Mucosa of rectum (tissue), 2 donors: ENCODE results near the gene CST8.
"Not testable (repeated sequence)": the region's sequence is repeated elsewhere in the genome, so short reads cannot be mapped to it uniquely, and the experiment has no call there.

Experiments
- H3K27ac ChIP-seq, 2 donors: one replicate each; pipeline ENCODE4 v1.7.0; 2013; ENCODE audit warnings: inconsistent platforms in 2 of 2, low read depth in 2 of 2, low read length in 2 of 2
- H3K27me3 ChIP-seq, 2 donors: one replicate each; pipeline ENCODE4 v1.7.0; 2013; ENCODE audit warnings: low read length in 2 of 2; ENCODE audit not compliant: control insufficient read depth in 2 of 2, insufficient read depth in 2 of 2
- H3K36me3 ChIP-seq, 2 donors: one replicate each; pipeline ENCODE4 v1.7.0; 2013; ENCODE audit warnings: low read length in 2 of 2; ENCODE audit not compliant: control insufficient read depth in 2 of 2, insufficient read depth in 2 of 2
- H3K4me1 ChIP-seq, 2 donors: one replicate each; pipeline ENCODE4 v1.7.0; 2013; ENCODE audit warnings: low read length in 2 of 2, mild to moderate bottlenecking in 1 of 2; ENCODE audit not compliant: control insufficient read depth in 2 of 2, insufficient read depth in 2 of 2
- H3K4me3 ChIP-seq, 2 donors: one replicate each; pipeline ENCODE4 v1.7.0; 2013; ENCODE audit warnings: low read length in 2 of 2
- H3K9ac ChIP-seq, 2 donors: one replicate each; pipeline ENCODE4 v1.7.0; 2013; ENCODE audit warnings: low read length in 2 of 2, low read depth in 1 of 2, mild to moderate bottlenecking in 1 of 2
- H3K9me3 ChIP-seq, 2 donors: one replicate each; pipeline ENCODE4 v1.7.0; 2013; ENCODE audit warnings: low read length in 2 of 2; ENCODE audit not compliant: control insufficient read depth in 2 of 2
- donor health status: healthy.
- donor health status: Normal muscosa, but diverticular disease.

Gene CST8

DNA sequence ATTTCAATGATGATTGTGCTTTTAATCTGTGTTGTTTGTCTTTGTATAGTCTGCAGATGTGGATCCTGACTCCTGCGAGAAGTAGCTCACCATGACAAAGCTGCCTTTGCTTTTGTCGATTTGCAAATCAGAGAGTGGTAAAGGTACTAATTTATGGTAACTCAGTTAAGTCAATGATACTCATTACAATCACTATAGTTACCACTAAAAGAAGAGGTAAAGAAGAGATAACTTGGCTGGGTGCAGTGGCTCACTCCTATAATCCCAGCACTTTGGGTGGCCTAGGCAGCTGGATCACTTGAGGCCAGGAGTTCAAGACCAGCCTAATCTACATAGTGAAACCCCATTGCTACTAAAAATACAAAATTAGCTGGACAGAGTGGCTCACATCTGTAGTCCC is 17.6 kb upstream of the CST8 start:
- not testable (repeated sequence) for H3K27ac ChIP-seq, H3K36me3 ChIP-seq, H3K9ac ChIP-seq, H3K4me3 ChIP-seq, H3K27me3 ChIP-seq, H3K9me3 ChIP-seq, H3K4me1 ChIP-seq

DNA sequence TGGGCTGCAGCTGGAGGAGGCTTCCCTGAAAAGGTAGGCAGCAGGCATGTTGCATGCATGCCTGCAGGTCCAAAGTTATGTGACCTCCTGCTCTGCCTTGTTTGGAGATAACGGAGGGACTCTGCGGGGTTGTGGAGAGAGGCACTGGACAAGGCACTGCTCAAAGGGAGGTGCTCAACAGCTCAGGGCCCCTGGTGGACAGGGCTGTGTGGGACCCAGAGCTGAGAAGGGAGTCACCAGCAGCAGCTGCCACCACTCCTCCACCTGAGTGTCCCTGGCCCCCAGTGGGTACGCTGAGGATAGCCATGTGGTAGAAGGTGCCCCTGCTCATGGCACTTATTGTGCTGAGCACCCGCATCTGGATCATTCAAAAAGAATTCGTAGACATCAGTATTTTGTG is 15.5 kb upstream of the CST8 start:
- H3K4me3 ChIP-seq = no peak overlapping the region
- H3K9me3 ChIP-seq = no peaks in the 10 kb centered on the region
- no peak overlapping the region for H3K27ac ChIP-seq

DNA sequence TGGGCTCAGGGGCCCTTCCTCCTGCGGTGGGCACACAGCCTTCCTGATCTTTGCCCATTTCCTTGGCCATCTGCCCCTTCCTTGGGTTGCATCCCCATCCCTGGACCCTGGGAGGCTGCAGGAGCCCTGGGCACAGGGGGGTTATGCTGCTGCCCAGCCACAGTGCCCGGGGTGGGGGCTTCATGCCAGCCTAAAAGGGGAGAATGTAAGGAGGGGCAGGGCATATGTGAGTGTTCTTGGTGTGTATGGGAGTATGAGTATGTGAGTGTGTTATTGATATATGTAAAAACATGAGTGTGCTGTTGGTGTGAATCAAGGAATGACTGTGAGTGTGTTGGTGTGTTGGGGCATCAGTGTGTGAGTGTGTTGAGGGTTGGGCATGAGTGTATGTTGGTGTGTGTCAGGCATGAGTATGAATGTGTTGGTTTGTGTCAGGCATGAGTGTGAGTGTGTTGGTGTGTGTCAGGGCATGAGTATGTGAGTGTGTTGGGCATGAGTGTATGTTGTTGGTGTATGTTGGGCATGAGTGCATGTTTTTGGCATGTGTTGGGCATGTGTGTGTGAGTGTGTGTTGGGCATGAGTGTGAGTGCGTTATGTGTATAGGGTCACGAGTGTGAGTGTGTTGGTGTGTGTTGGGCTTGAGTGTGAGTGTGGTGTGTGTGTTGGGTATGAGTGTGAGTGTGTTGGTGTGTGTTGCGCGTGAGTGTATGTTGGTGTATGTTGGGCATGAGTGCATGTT is 14.7 kb upstream of the CST8 start:
- Histone ChIP-seq H3K9ac (no peak overlapping the region), H3K27me3 (no peaks in the 10 kb centered on the region), H3K36me3 (no peaks in the 10 kb centered on the region), H3K4me3 (no peak overlapping the region), H3K27ac (no peak overlapping the region), H3K9me3 (no peaks in the 10 kb centered on the region), H3K4me1 (no peaks in the 10 kb centered on the region)

More for the DNA sequence above, 15.5 kb upstream of the CST8 start:
- Histone ChIP-seq H3K36me3 (no peaks in the 10 kb centered on the region), H3K27me3 (no peaks in the 10 kb centered on the region), H3K9ac (no peak overlapping the region), H3K4me1 (no peaks in the 10 kb centered on the region)

DNA sequence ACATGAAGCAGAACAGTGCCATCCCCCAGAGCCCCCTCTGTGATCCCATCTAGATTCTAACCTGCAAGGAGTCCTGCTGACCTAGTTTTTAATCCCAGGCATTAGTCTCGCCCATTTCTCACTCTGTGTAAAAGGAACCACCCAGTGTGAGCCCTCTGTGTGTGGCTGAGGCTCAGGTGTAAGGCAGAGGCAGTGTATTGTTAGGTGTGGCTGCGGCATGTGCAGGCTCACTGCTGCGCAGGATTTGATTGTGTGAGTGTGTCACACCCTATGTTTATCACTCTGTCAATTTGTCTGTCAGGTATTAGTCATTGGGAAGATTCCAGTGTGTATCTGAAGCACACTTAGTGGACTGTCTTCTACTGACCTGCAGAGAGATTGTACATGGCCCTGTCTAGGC is 13.7 kb upstream of the CST8 start:
- no peak overlapping the region for H3K27ac ChIP-seq
- no peaks in the 10 kb centered on the region for H3K27me3 ChIP-seq
- H3K9me3 ChIP-seq = no peaks in the 10 kb centered on the region
- H3K4me1 ChIP-seq = no peaks in the 10 kb centered on the region
- no peak overlapping the region for H3K4me3 ChIP-seq
- no peak overlapping the region for H3K9ac ChIP-seq
- no peaks in the 10 kb centered on the region for H3K36me3 ChIP-seq

DNA sequence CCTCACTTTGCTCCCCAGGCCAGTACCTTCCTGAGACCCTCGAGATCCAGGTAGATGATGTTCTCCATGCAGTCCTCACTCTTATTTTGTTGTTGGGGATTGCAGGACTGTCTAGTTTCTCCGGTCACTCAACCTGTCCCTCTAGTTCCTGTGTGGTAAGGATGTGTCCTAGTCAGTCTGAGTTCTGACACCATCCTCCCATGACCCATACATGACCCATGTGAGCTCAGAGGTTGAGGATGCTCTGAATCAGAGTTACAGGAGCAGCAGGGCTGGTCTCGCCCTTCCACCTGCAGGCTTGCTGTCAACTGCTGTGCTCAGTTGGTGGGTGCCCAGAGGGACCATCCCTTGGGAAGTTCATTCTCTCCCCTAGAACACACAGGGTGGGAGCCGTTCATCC is 11.9 kb upstream of the CST8 start:
- Histone ChIP-seq H3K27ac (no peak overlapping the region), H3K9ac (no peak overlapping the region), H3K4me1 (no peaks in the 10 kb centered on the region), H3K9me3 (no peaks in the 10 kb centered on the region), H3K36me3 (no peaks in the 10 kb centered on the region), H3K4me3 (no peak overlapping the region), H3K27me3 (no peaks in the 10 kb centered on the region)

DNA sequence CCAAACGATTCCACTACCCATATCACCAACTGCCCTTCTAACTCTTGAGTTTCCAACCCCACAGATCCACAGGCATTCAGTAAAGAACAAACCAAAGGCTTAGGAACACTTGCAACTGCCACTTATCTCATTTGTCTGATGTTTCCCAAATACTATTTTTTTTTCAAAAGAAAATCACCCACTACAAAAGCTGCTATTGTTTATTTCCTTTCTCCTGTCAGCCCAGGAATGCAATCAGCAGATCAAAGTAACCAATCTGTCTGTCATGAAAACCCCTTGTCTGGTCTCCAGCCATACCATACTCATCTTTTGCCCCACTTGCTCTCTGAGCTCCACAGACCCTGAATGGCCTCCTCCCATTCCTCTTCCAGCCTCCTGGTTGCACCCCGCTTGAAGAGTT is 8.8 kb upstream of the CST8 start:
- Histone ChIP-seq H3K27me3 (no peaks in the 10 kb centered on the region), H3K9ac (no peak overlapping the region), H3K4me3 (no peak overlapping the region), H3K9me3 (no peaks in the 10 kb centered on the region), H3K4me1 (no peaks in the 10 kb centered on the region), H3K36me3 (no peaks in the 10 kb centered on the region), H3K27ac (no peak overlapping the region)

DNA sequence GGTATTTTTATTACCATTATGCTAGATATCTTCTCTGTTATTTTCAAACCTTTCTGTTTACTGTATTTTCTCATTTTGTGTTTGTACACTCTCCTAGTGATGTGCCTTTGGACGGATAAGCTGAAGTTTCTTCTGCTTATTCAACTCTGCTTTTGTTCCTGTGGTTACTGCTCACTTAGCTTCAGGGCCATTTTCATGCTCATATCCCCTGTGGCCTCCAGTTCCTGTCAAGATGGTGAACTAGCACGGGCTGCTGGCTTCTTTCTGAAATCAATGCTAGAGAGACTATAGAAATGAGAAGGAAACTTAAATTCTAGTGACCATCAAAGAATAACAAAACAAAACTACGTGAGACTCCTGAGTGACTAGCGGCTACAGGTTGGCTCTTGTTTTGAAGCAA is 6.8 kb upstream of the CST8 start:
- no peak overlapping the region for H3K27ac ChIP-seq

DNA sequence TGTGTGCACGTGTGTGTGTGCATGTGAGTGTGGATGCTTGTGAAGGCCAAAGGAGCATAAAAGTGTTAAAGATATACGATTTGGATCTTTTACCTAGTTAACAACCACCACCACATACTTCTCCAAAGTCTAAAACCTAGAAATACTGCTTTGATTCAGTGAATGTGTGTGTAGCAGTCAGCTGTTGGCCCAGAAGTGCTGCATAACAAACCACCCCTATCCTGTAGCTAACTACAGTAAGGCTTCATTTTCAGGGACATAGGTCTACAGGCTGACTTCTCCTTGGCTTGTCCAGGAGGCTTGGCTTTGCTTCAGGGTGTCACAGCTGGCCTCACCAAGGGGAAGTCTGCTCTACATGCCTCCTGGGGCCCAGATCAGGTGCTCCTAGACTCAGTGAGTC is 2.4 kb upstream of the CST8 start:
- Histone ChIP-seq H3K36me3 (no peaks in the 10 kb centered on the region), H3K4me1 (no peaks in the 10 kb centered on the region), H3K4me3 (no peak overlapping the region), H3K27ac (no peak overlapping the region), H3K27me3 (no peaks in the 10 kb centered on the region), H3K9me3 (no peaks in the 10 kb centered on the region), H3K9ac (no peak overlapping the region)

More for the DNA sequence above, 6.8 kb upstream of the CST8 start:
- no peak overlapping the region for H3K4me3 ChIP-seq
- no peaks in the 10 kb centered on the region for H3K9me3 ChIP-seq
- no peaks in the 10 kb centered on the region for H3K4me1 ChIP-seq
- no peaks in the 10 kb centered on the region for H3K27me3 ChIP-seq
- no peak overlapping the region for H3K9ac ChIP-seq
- H3K36me3 ChIP-seq = no peaks in the 10 kb centered on the region

DNA sequence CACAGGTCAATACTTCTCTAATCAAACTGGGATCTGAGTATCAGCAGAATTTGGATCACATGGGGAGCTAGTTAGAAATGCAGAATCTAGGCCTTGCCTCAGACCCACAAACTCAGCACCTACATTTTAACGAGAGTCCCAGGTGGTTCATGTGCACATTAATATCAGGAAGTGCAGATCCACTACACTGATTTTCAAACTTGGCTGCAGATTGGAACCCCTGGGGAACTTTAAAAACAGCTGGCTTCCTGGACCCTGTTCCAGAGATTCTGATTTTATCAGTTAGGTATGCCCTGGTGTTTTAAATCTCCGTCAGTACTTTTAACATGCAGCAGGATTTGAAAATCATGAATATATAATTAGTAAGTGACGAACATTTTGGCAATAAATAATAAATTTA is 1.9 kb upstream of the CST8 start:
- H3K36me3 ChIP-seq = no peaks in the 10 kb centered on the region
- H3K4me3 ChIP-seq = no peak overlapping the region
- H3K9me3 ChIP-seq = no peaks in the 10 kb centered on the region
- no peaks in the 10 kb centered on the region for H3K4me1 ChIP-seq
- H3K27me3 ChIP-seq = no peaks in the 10 kb centered on the region
- H3K9ac ChIP-seq = no peak overlapping the region
- no peak overlapping the region for H3K27ac ChIP-seq

DNA sequence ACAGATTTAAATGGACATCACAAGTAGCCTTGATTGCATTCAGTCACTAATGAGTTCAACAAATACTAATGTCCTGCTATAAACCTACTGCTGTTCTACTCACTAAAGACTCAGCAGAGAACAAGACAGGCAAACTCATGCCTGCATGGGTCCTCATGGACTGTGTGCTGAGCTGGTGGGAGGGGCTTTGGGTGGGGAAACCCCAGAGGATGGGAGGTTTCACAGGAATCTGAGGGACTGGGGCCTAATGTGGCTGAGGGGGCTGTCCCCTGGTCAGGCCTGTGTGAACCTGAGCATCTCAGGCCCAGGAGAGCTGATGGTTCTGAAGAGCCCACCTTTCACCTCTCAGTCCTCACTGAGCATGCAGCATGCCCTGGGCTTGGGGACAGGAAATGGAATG is 1.4 kb downstream of the CST8 start:
- Histone ChIP-seq H3K27ac (no peak overlapping the region), H3K4me3 (no peak overlapping the region), H3K9ac (no peak overlapping the region), H3K9me3 (no peaks in the 10 kb centered on the region), H3K27me3 (no peaks in the 10 kb centered on the region), H3K4me1 (no peaks in the 10 kb centered on the region), H3K36me3 (no peaks in the 10 kb centered on the region)
